Hypothalamus (tissue), 51 donors: ENCODE measurements around the gene DCAF5.
"Not testable (repeated sequence)": the region's sequence is repeated elsewhere in the genome, so short reads cannot be mapped to it uniquely, and the experiment has no call there.

Source experiments
- DNase-seq, 51 donors: peaks; one replicate each; lab custom pipeline; 2025; lab: John Stamatoyannopoulos, UW

The DCAF5 gene

GRCh38 chr14:69097974-69098373 lies 54.9 kb downstream of the DCAF5 start:
- no peak for DNase-seq

DNA sequence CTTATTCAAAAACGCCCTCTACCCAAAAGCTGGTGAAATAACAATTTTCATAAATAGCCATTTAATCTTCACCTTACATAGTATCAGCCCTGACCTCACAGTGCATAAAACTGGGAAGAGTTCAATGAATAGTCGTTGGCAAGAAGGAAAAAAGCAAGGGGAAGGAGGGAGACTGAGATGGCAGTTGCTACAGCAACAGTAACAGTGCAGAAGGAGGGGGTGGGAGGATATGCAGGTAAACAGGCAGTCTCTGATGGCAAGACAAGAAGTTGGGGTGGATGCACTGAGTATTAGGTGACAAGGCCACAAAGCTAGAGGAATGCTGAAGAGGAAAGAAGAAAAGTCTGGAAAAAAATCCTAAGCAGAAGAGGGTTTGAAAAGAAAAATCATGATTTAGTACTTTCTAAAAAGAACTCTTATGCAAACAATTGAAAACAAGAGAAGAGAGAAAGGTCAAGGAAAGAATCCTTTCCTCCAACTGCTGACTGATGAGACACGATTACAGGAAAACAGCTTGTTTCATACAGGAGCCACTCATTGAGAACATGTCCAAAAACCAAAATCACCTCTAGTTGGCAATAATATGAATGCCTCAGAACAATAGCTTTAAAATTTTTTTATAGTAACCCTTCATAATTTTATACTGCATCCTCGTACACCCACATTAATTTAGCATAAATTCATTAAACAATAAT lies 56.0 kb downstream of the DCAF5 start:
- no peak for DNase-seq

DNA sequence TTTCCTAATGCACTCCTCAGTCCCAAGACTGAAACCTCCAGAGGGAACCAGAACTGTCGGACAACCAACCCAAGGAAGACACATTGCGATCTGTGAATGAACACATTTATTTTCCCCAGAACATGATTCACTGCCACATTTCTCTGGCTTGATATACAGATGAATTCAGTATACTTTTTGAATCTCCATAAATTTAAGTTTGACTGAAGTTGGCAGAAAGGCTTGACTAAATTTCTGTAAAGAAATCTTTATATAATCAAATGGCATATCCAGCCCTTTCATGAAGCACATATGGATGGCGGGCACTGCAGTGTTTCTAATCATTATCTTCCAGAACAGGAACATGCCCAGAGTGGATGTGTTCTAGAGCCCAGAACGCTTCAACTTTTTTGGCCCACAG lies 56.7 kb downstream of the DCAF5 start:
- no peak for DNase-seq

DNA sequence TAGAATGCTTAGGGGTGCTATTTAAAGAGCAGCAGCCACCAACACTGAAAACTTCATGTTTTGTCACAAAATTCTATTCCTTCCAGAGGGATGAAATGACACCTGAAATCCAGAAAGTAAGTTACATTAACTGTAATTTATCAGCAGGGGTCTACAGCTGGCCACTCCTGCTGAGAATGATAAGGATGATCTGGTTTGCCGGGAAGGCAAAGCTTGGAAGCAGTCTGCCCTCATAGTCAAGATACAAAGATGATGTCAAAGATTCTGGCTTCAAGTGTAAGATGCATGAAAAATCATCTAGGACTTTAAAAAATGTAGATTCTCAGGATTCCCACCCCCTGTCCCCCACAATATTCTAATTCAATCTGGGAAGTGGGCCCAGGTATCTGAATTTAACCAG lies 58.4 kb downstream of the DCAF5 start:
- DNase-seq, result no peak

DNA sequence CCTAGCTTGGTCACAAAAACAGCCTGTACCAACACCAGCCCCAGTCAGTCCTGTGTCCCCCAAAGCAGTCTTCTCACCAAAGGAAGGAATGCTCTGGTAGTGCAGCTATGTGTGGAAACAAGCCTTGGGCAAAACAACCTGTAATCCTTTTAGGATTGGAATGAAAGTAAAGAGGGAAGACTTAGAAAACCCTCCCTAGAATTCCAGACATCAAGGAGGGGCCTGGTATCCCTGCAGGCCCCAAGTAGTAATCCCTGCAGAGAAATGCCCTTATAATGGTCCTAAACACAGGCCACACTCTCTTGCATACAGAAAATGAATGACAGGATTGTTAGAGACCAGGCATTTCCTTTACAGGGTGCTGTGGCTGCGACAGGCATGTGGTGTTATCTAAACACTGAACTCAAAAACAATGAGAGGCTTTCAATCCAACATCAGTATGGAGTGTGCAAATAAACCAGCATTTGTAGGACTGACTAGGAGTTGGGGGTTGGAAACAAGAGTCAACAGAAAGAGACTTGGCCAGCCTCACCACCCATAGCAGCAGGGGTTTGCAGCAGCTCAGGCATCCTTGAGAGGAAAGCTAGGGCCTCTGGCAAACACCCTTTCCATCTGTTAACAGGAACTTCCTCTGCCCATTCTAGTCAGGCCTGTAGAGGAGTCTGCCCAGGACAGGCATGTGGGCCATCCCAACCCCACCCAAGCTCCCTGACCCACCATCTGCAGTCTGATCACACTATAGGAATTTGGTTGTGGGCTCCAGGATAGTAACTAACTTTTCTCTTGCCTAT lies 59.1 kb downstream of the DCAF5 start:
- DNase-seq, result peak in 22 of 51 donors; percentile 3 to 75 (median 26)

GRCh38 chr14:69092840-69093422 lies 60.0 kb downstream of the DCAF5 start:
- DNase-seq, result no peak

GRCh38 chr14:69091695-69092094 lies 61.2 kb downstream of the DCAF5 start:
- no peak for DNase-seq

GRCh38 chr14:69091006-69091405 lies 61.9 kb downstream of the DCAF5 start:
- no peak for DNase-seq

- no peak for DNase-seq
Measured at GRCh38 chr14:69090187-69090789, 62.6 kb downstream of the DCAF5 start.

GRCh38 chr14:69089046-69089445 lies 63.9 kb downstream of the DCAF5 start:
- no peak for DNase-seq

- DNase-seq, result no peak
Measured at GRCh38 chr14:69088586-69088985, 64.3 kb downstream of the DCAF5 start.

DNA sequence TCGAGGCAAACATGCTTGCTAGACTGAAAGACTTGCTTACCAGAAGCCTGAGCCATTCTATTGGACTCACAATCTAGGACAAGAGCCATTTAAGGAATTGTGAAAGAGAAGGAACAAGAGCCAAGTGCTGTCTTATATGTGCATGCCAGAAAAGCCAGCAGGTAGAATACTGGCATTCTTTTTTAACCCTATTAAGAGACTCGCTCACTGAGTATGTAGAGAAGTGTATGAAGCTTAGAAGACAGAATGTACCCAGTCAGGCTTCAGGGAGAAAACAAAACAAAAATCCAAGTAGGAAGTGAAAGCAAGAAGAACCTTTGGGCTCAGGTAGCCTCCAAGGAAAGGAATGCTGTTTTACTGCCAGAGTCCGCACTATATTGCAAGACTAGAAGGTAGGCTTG lies 65.9 kb downstream of the DCAF5 start:
- no peak for DNase-seq

- no peak for DNase-seq
Measured at GRCh38 chr14:69086537-69086936, 66.4 kb downstream of the DCAF5 start.

- no peak for DNase-seq
Measured at GRCh38 chr14:69084023-69084422, 68.9 kb downstream of the DCAF5 start.

GRCh38 chr14:69083181-69083580 lies 69.7 kb downstream of the DCAF5 start:
- DNase-seq, result no peak

DNA sequence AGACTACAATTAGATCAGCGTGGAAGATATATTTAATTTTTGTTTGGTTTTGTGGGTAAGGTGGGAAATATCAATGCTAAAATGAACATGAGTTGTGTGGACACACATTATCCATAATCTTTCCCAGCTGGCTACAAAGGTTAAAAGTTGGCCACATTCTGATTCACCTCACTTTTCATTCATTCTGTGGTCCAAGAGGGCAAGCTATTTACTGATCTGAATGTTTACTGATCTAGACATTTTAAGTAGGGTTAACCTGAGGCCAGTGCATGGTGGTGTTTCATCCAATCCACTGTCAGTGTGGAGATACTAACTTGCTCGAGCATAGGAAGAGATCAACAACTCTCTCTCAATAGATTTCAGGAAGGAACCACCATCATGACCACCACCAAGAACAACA lies 71.6 kb downstream of the DCAF5 start:
- DNase-seq, result no peak

DNA sequence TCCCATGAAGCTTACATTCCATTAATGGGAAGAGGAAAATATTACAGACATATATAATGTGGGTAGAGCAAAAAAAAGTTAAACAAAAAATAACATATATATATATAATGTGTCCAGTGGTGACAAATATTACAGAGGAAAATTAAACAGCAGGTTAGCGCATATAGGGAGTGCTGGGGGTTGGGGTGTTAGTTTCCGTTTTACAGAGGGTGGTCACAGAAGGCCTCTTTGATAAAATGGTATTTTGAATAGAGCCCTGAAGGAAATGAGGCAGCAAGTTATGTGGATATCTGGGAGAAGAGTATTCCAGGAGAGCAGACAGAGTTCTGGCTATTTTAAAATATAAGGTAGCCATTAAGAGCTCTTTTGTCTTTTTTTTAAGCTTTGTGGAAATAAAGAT lies 73.2 kb downstream of the DCAF5 start:
- DNase-seq, result no peak

DNA sequence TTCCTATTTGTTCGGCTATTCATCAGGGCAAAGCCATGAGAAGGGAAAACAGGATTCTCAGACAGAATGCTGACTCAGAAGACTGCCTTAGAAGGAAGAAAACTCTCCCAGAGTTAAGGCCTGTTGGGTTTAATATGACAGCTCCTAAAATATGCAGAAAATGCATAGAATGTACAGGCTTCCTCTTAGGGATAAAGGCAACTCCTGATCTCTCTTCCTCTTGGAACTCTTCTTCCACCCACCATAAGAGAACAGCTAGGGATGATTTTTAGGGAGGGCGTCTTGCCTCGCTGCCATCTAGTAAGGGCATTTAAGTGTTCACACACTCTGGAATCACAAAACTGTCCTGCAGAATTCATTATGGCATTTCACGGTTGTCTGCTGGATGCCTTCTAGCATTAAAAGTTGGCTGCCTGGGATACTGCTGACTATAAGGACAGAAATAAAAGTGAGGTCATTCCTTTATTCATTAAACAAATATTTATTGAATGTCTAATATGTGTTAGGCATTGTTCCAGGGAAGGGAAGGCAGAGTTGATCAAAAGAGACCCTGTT lies 73.7 kb downstream of the DCAF5 start:
- no peak for DNase-seq

DNA sequence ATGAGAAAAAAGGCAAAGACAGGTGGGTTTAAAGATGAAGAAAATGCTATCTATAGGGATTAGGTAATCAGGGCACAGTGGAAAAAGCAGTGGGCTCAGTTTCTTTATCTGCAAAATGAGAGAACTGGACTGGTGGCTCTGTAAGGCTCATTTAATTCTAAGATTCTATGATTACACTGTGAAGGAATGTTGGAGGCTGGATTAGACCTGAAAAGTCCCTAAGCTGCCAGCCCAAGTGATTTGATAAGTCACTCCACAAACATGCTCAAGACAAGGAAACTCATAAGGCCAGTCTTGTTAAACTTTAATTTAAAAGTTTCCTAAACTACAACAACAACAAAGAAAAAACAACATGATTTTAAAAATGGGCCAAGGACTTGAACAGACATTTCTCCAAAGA lies 75.1 kb downstream of the DCAF5 start:
- no peak for DNase-seq

DNA sequence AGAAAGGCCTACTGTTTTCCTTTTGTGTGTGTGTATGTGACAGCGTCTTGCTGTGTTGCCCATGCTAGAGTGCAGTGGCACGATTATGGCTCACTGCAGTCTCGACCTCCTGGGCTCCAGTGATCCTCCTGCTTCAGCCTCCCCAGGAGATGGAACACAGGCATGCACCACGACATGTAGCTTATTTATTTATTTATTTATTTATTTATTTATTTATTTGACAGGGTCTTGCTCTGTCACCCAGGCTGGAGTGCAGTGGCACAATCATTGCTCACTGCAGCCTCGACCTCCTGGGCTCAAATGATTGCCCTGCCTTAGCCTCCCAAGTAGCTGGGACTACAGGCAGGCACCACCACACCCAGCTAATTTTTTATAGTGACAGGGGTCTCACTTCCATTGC lies 75.7 kb downstream of the DCAF5 start:
- not testable (repeated sequence) for DNase-seq

DNA sequence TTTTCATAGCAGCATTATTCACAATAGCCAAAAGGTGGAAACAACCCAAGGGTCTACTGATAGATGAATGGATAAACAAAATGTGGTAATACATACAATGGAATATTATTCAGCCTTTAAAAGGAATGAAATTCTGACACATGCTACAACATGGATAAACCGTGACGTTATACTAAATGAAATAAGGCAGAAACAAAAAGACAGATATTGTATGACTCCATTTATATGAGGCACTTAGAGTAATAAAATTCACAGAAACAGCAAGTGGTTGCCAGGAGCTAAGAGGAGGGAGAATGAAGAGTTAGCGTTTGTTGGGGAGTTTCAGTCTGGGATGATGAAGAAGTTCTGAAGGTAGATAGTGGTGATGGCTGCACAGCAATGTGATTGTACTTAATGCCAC lies 76.6 kb downstream of the DCAF5 start:
- DNase-seq, result no peak
